ENCODE measurements around the gene OGFOD2.
"Not testable (repeated sequence)": the region's sequence is repeated elsewhere in the genome, so short reads cannot be mapped to it uniquely, and the experiment has no call there.

OGFOD2 gene

GRCh38 chr12:123013185-123014095, 38.4 kb downstream of the OGFOD2 start:
- TF ChIP-seq CTCF (IDR thresholded peaks at IDR 0.05; ENCODE audit: control insufficient read depth, insufficient read depth, low read depth, low read length, missing control alignments): no peak
- H3K4me3 ChIP-seq (ENCODE audit: control insufficient read depth, low read depth, low read length): no peak overlapping the region

DNA sequence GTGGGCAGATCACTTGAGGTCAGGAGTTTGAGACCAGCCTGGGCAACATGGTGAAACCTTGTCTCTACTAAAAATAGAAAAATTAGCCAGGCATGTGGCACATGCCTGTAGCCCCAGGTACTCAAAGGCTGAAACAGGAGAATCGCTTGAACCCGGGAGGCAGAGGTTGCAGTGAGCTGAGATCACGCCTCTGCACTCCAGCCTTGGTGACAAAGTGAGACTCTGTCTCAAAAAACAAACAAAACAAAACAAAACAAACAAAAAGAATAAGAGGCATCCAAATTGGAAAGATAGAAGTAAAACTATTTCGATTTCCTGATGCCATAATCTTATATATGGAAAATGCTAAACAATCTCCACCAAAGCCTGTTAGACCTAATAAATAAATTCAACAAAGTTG, 39.4 kb downstream of the OGFOD2 start:
- DNase-seq (ENCODE audit: low read depth); H3K4me3 ChIP-seq (ENCODE audit: control insufficient read depth, low read depth, low read length): not testable (repeated sequence)

More at GRCh38 chr12:123013185-123014095, 38.4 kb downstream of the OGFOD2 start:
- DNase-seq (ENCODE audit: low read depth): no peak

DNA sequence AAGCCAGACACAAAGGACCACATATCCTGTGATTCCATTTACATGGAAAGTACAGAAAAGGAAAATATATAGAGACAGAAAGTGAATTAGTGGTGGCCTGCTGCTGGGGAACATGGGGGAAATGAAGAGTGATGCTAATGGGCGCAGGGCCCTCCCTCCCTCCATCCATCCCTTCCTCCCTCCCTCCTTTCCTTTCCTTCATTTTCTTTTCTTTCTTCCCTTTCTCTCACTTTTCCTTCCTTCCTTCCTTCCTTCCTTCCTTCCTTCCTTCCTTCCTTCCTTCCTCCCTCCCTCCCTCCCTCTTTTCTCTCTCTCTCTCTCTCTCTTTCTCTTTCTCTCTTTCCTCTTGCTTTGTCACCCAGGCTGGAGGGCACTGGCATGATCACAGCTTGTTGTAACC, 42.7 kb downstream of the OGFOD2 start:
- TF ChIP-seq CTCF (IDR thresholded peaks at IDR 0.05; ENCODE audit: control insufficient read depth, insufficient read depth, low read depth, low read length, missing control alignments): no peak
- no peak overlapping the region for H3K4me3 ChIP-seq (ENCODE audit: control insufficient read depth, low read depth, low read length)
- no peak for DNase-seq (ENCODE audit: low read depth)

DNA sequence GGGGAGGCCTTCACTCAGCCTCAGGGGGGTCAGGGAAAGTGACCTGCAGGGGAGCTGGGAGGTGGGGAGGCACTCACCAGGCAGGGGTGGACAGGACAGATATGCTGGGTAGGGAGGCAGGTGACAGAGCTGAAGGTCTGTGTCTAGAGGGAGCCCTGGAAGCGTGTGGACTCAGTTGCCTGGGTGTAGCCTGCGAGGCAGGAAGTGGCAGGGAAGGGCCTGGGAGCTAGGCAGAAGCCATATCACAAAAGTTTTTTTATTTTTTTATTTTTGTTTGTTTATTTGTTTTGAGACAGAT, 44.7 kb downstream of the OGFOD2 start:
- no peak overlapping the region for H3K4me3 ChIP-seq (ENCODE audit: control insufficient read depth, low read depth, low read length)
- DNase-seq (ENCODE audit: low read depth): no peak
- no peak for TF ChIP-seq CTCF (IDR thresholded peaks at IDR 0.05; ENCODE audit: control insufficient read depth, insufficient read depth, low read depth, low read length, missing control alignments)

GRCh38 chr12:123021688-123022604, 46.9 kb downstream of the OGFOD2 start:
- TF ChIP-seq CTCF (IDR thresholded peaks at IDR 0.05; ENCODE audit: control insufficient read depth, insufficient read depth, low read depth, low read length, missing control alignments): no peak
- H3K4me3 ChIP-seq (ENCODE audit: control insufficient read depth, low read depth, low read length): no peak overlapping the region
- no peak for DNase-seq (ENCODE audit: low read depth)

DNA sequence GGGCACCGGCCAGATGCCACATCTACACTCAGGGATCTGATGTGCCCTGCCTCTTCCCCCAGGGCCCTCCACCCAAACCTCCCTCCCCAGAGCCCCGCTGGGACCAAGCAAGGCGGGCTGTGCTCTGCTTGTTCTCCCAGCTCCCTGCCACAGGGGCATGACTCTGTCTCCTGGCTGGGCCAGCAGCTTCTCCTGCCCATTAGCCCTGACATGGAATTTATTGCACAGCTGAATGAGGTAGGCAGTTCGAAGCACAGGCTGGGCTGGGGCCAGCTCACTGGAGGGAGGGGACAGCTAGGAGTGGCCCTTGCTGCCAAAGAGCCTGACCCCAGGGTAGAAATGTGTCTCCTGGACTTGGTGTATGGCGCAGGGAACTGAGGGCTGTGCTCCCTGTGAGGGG, 47.8 kb downstream of the OGFOD2 start:
- DNase-seq (ENCODE audit: low read depth): no peak
- H3K4me3 ChIP-seq (ENCODE audit: control insufficient read depth, low read depth, low read length): no peak overlapping the region
- TF ChIP-seq CTCF (IDR thresholded peaks at IDR 0.05; ENCODE audit: control insufficient read depth, insufficient read depth, low read depth, low read length, missing control alignments): no peak

All from AG09309 (cell line).